Karpas-422 (cell line): Measurements from ENCODE around the gene CDKN2AIPNL. TPM values are rescaled to one million over a fixed set of nuclear protein-coding genes. Genes with fewer than 3 reads are reported as not detected.
A peak's percentile ranks its signal among the peaks of the same experiment; 100 is the strongest.
"Not testable (repeated sequence)": the region's sequence is repeated elsewhere in the genome, so short reads cannot be mapped to it uniquely, and the experiment has no call there.

Experiments
- DNase-seq: peaks from one replicate; pipeline ENCODE4 v3.0.0-alpha.2; 2015
- H2AFZ ChIP-seq: fragments of 200-600 bp; sonication (generic); 2 replicates; pipeline ENCODE4 v1.6.1; 2014; ENCODE audit warnings: antibody characterized with exemption, low read length, mixed read lengths
- H3K27ac ChIP-seq: fragments of 200-600 bp; sonication (generic); 2 replicates; pipeline ENCODE4 v1.5.1; 2014; ENCODE audit warnings: mild to moderate bottlenecking, low read length, moderate library complexity
- H3K27me3 ChIP-seq: fragments of 200-600 bp; sonication (generic); 2 replicates; pipeline ENCODE4 v1.6.1; 2014; ENCODE audit warnings: low read length, mixed read lengths
- H3K36me3 ChIP-seq: fragments of 200-600 bp; sonication (generic); 2 replicates; pipeline ENCODE4 v1.6.1; 2014; ENCODE audit warnings: low read length, mixed read lengths; ENCODE audit not compliant: insufficient read depth
- H3K4me1 ChIP-seq: fragments of 200-600 bp; sonication (generic); 2 replicates; pipeline ENCODE4 v1.6.1; 2014; ENCODE audit warnings: mild to moderate bottlenecking, low read length, mixed read lengths
- H3K4me2 ChIP-seq: fragments of 200-600 bp; sonication (generic); 2 replicates; pipeline ENCODE4 v1.6.1; 2014; ENCODE audit warnings: low read length, low read depth, mild to moderate bottlenecking; ENCODE audit not compliant: poor library complexity, severe bottlenecking
- H3K4me3 ChIP-seq: fragments of 200-600 bp; sonication (generic); 2 replicates; pipeline ENCODE4 v1.5.1; 2014; ENCODE audit warnings: mild to moderate bottlenecking, antibody characterized with exemption, low read length, mixed read lengths
- H3K79me2 ChIP-seq: fragments of 200-600 bp; sonication (generic); 2 replicates; pipeline ENCODE4 v1.6.1; 2014; ENCODE audit warnings: mild to moderate bottlenecking, low read length, mixed read lengths
- H3K9ac ChIP-seq: fragments of 200-600 bp; sonication (generic); 2 replicates; pipeline ENCODE4 v1.6.0; 2014; ENCODE audit warnings: low read length
- H3K9me2 ChIP-seq: fragments of 200-600 bp; sonication (generic), shearing (Covaris generic); replicated peaks from 2 replicates; pipeline ENCODE4 v1.6.0; 2014; ENCODE audit warnings: mild to moderate bottlenecking, low read length, moderate library complexity; ENCODE audit not compliant: insufficient read depth
- H3K9me3 ChIP-seq: fragments of 300-700, 200-600 bp; sonication (generic); 2 replicates; pipeline ENCODE4 v1.6.1; 2014; ENCODE audit warnings: low read length, mixed read lengths
- H4K20me1 ChIP-seq: fragments of 200-600 bp; sonication (generic); 2 replicates; pipeline ENCODE4 v1.6.1; 2014; ENCODE audit warnings: mild to moderate bottlenecking, antibody characterized with exemption, low read length, low read depth; ENCODE audit not compliant: insufficient read depth
- total RNA-seq: library from RNA; depleted of rRNA; stranded (reverse); fragments of >200 nt; shearing (Covaris generic); gene quantifications from 2 replicates; pipeline ENCODE4 v1.2.3, GENCODE V29; 2014; ENCODE audit warnings: low replicate concordance

CDKN2AIPNL gene
- total RNA-seq, 1 experiment from 2014 or later = 58.7 TPM

- H3K9me2 ChIP-seq = no peaks in the 10 kb centered on the region
- no peak overlapping the region for H2AFZ ChIP-seq
- no peaks in the 10 kb centered on the region for H3K79me2 ChIP-seq
- H4K20me1 ChIP-seq = no peaks in the 10 kb centered on the region
- H3K9ac ChIP-seq = no peak overlapping the region
- no peak overlapping the region for H3K27ac ChIP-seq
- no peak overlapping the region for H3K4me2 ChIP-seq
- H3K27me3 ChIP-seq = no peaks in the 10 kb centered on the region
- no peak for DNase-seq
- no peak overlapping the region for H3K4me3 ChIP-seq
- peaks cover under 1% of the 10 kb centered on the region for H3K4me1 ChIP-seq
- no peaks in the 10 kb centered on the region for H3K36me3 ChIP-seq
- H3K9me3 ChIP-seq = no peaks in the 10 kb centered on the region
Observed at GRCh38 chr5:134422791-134423365, 11.2 kb upstream of the CDKN2AIPNL start.

- H3K27me3 ChIP-seq, H3K27ac ChIP-seq, H2AFZ ChIP-seq, H3K36me3 ChIP-seq, H3K4me1 ChIP-seq, H3K9ac ChIP-seq, H3K4me2 ChIP-seq, H3K9me3 ChIP-seq, H4K20me1 ChIP-seq, H3K9me2 ChIP-seq, DNase-seq, H3K4me3 ChIP-seq, H3K79me2 ChIP-seq: not testable (repeated sequence)
Observed at GRCh38 chr5:134421038-134421437, 9.4 kb upstream of the CDKN2AIPNL start.

- Histone ChIP-seq H3K79me2 (no peaks in the 10 kb centered on the region), H3K4me3 (no peak overlapping the region), H3K9me3 (no peaks in the 10 kb centered on the region), H3K36me3 (no peaks in the 10 kb centered on the region), H3K4me2 (no peak overlapping the region), H3K9me2 (no peaks in the 10 kb centered on the region), H4K20me1 (no peaks in the 10 kb centered on the region), H3K27ac (no peak overlapping the region), H3K4me1 (no peaks in the 10 kb centered on the region), H2AFZ (no peak overlapping the region), H3K9ac (no peak overlapping the region), H3K27me3 (no peaks in the 10 kb centered on the region)
- DNase-seq = no peak
Observed at GRCh38 chr5:134420343-134420742, 8.7 kb upstream of the CDKN2AIPNL start.

GRCh38 chr5:134418958-134419357 lies 7.3 kb upstream of the CDKN2AIPNL start:
- Histone ChIP-seq H3K9me2 (no peaks in the 10 kb centered on the region), H4K20me1 (no peaks in the 10 kb centered on the region), H3K9me3 (no peaks in the 10 kb centered on the region), H3K27me3 (no peaks in the 10 kb centered on the region), H3K79me2 (no peaks in the 10 kb centered on the region), H3K4me1 (no peaks in the 10 kb centered on the region), H3K4me2 (no peak overlapping the region), H3K36me3 (no peaks in the 10 kb centered on the region), H2AFZ (no peak overlapping the region), H3K9ac (no peak overlapping the region), H3K4me3 (no peak overlapping the region), H3K27ac (no peak overlapping the region)
- no peak for DNase-seq

- Histone ChIP-seq H3K79me2 (no peaks in the 10 kb centered on the region), H3K36me3 (no peaks in the 10 kb centered on the region), H4K20me1 (no peaks in the 10 kb centered on the region), H3K27me3 (no peaks in the 10 kb centered on the region), H2AFZ (no peak overlapping the region), H3K4me3 (no peak overlapping the region), H3K4me1 (peaks cover under 1% of the 10 kb centered on the region; the same call in 1 of the 2 replicates), H3K9me2 (no peaks in the 10 kb centered on the region), H3K9me3 (no peaks in the 10 kb centered on the region), H3K27ac (no peak overlapping the region), H3K4me2 (no peak overlapping the region), H3K9ac (no peak overlapping the region)
- no peak for DNase-seq
Observed at GRCh38 chr5:134417707-134418106, 6.0 kb upstream of the CDKN2AIPNL start.

- Histone ChIP-seq H3K9me3 (no peaks in the 10 kb centered on the region), H3K36me3 (peaks cover 4% of the 10 kb centered on the region; the same call in 1 of the 2 replicates), H3K4me1 (peaks cover 24% of the 10 kb centered on the region)
Observed at GRCh38 chr5:134413046-134413445, 1.4 kb upstream of the CDKN2AIPNL start.

GRCh38 chr5:134411228-134411545 lies 494 bp downstream of the CDKN2AIPNL start:
- Histone ChIP-seq H3K9me2 (no peaks in the 10 kb centered on the region), H3K36me3 (peaks cover 10% of the 10 kb centered on the region; the same call in 1 of the 2 replicates), H3K27ac (peak overlapping the region; percentile 78), H3K4me2 (peak overlapping the region; percentile 98), H3K27me3 (no peaks in the 10 kb centered on the region), H3K4me1 (peaks cover 24% of the 10 kb centered on the region), H2AFZ (peak overlapping the region; percentile 29; the same call in 1 of the 2 replicates), H4K20me1 (no peaks in the 10 kb centered on the region), H3K79me2 (peaks cover 48% of the 10 kb centered on the region), H3K9me3 (no peaks in the 10 kb centered on the region), H3K9ac (peak overlapping the region; percentile 99), H3K4me3 (peak overlapping the region; percentile 100)
- peak; percentile 53 for DNase-seq

More at GRCh38 chr5:134413046-134413445, 1.4 kb upstream of the CDKN2AIPNL start:
- Histone ChIP-seq H3K27ac (no peak overlapping the region), H2AFZ (no peak overlapping the region), H3K27me3 (no peaks in the 10 kb centered on the region), H3K9me2 (no peaks in the 10 kb centered on the region), H4K20me1 (no peaks in the 10 kb centered on the region), H3K9ac (no peak overlapping the region), H3K79me2 (peaks cover 37% of the 10 kb centered on the region), H3K4me2 (peak overlapping the region; percentile 98), H3K4me3 (no peak overlapping the region)
- no peak for DNase-seq

GRCh38 chr5:134410822-134411221 lies 859 bp downstream of the CDKN2AIPNL start:
- H2AFZ ChIP-seq = no peak overlapping the region
- H3K9ac ChIP-seq = peak overlapping the region; percentile 99
- H3K4me1 ChIP-seq = peaks cover 24% of the 10 kb centered on the region
- H3K36me3 ChIP-seq = peaks cover 13% of the 10 kb centered on the region; the same call in 1 of the 2 replicates
- H3K4me3 ChIP-seq = peak overlapping the region; percentile 100
- H4K20me1 ChIP-seq = no peaks in the 10 kb centered on the region
- H3K9me2 ChIP-seq = no peaks in the 10 kb centered on the region
- peak overlapping the region; percentile 78 for H3K27ac ChIP-seq
- no peaks in the 10 kb centered on the region for H3K9me3 ChIP-seq
- DNase-seq = peak; percentile 62
- H3K27me3 ChIP-seq = no peaks in the 10 kb centered on the region
- peak overlapping the region; percentile 98 for H3K4me2 ChIP-seq
- peaks cover 51% of the 10 kb centered on the region for H3K79me2 ChIP-seq
